ENCODE measurements around the gene CRIP2. TPM values are rescaled to one million over a fixed set of nuclear protein-coding genes. Genes with fewer than 3 reads are reported as not detected.

Gene CRIP2
- total and polyA plus RNA-seq, 2 of the 13 experiments (the other 11 are each of a cell fraction or from before 2014, with no cell fraction given): 31.6 to 37.9 TPM

GRCh38 chr14:105465209-105466031, 9.2 kb upstream of the CRIP2 start:
- intact Hi-C loops (cut with micrococcal nuclease; ENCODE audit: unreplicated experiment) (no loop called here), in situ Hi-C loops (cut with HindIII; ENCODE audit: extremely low pct_ligation_motif_present, low pct_unique_long_range_greater_than_20kb) (no loop called here)
- peaks cover 18 to 39% of the 10 kb centered on the region in 2 experiments; a peak in 4 of 5 replicates for H3K36me3 ChIP-seq (replicated peaks in 1 of 2; ENCODE audit: control insufficient read depth in 1 of 2, insufficient read depth in 2 of 2, low read length in 2 of 2)
- no peak overlapping the region for H3K9ac ChIP-seq (ENCODE audit: insufficient read depth, low read depth, low read length)
- no peak overlapping the region for H3K4me3 ChIP-seq (replicated peaks in 1 of 3; ENCODE audit: insufficient read depth in 1 of 3, low read depth in 2 of 3, low read length in 3 of 3)
- H3K27me3 ChIP-seq (ENCODE audit: control insufficient read depth in 1 of 2, insufficient read depth in 2 of 2, low read length in 2 of 2): no peaks in the 10 kb centered on the region
- ChIA-PET CTCF (ENCODE audit: low intra/inter-chr PET ratio, low total read pairs) (no interaction called here), POLR2A (no interaction called here)
- no peak overlapping the region for H3K27ac ChIP-seq (ENCODE audit: extremely low read length, insufficient read depth, low read length)
- H3K4me2 ChIP-seq (ENCODE audit: low read depth, low read length): no peak overlapping the region
- BruUV-seq (replicated peaks): no TSS peak
- DNase-seq (ENCODE audit: low spot score) (no peak), ATAC-seq (no peak), FAIRE-seq (no peak)
- TF ChIP-seq RBM22 (optimal IDR thresholded peaks at IDR 0.05; ENCODE audit: low read length) (peak; percentile 46), AGO2 (optimal IDR thresholded peaks at IDR 0.05; ENCODE audit: low read depth, low read length) (peak; percentile 66), ZNF556 (CRISPR knock-in tag; IDR thresholded peaks at IDR 0.05; ENCODE audit: borderline replicate concordance) (no peak)
- H3K79me2 ChIP-seq (ENCODE audit: insufficient read depth, low read length): no peaks in the 10 kb centered on the region
- H3K4me1 ChIP-seq (ENCODE audit: insufficient read depth, low read length): no peaks in the 10 kb centered on the region
- H3K9me3 ChIP-seq (ENCODE audit: low read length): no peaks in the 10 kb centered on the region
- H4K20me1 ChIP-seq (ENCODE audit: insufficient read depth, low read length): no peaks in the 10 kb centered on the region
- WGBS (ENCODE audit: low lambda C conversion rate): 80% methylated on average over 1 of the region's 20 CpGs
- H2AFZ ChIP-seq (ENCODE audit: low read length): no peak overlapping the region

GRCh38 chr14:105466531-105467248, 7.9 kb upstream of the CRIP2 start:
- no peak overlapping the region for H3K4me2 ChIP-seq (ENCODE audit: low read depth, low read length)
- ChIA-PET POLR2A (no interaction called here), CTCF (ENCODE audit: low intra/inter-chr PET ratio, low total read pairs) (no interaction called here)
- ATAC-seq (no peak), DNase-seq (ENCODE audit: low spot score) (no peak), FAIRE-seq (no peak)
- H4K20me1 ChIP-seq (ENCODE audit: insufficient read depth, low read length): no peaks in the 10 kb centered on the region
- intact Hi-C loops (cut with micrococcal nuclease; ENCODE audit: unreplicated experiment) (no loop called here), in situ Hi-C loops (cut with HindIII; ENCODE audit: extremely low pct_ligation_motif_present, low pct_unique_long_range_greater_than_20kb) (no loop called here)
- WGBS (ENCODE audit: low lambda C conversion rate): 95% methylated on average over 33 of the region's 53 CpGs
- H3K9ac ChIP-seq (ENCODE audit: insufficient read depth, low read depth, low read length): no peak overlapping the region
- no peaks in the 10 kb centered on the region for H3K9me3 ChIP-seq (ENCODE audit: low read length)
- H2AFZ ChIP-seq (ENCODE audit: low read length): no peak overlapping the region
- no peak overlapping the region for H3K4me3 ChIP-seq (replicated peaks in 1 of 3; ENCODE audit: insufficient read depth in 1 of 3, low read depth in 2 of 3, low read length in 3 of 3)
- no peaks in the 10 kb centered on the region for H3K79me2 ChIP-seq (ENCODE audit: insufficient read depth, low read length)
- BruUV-seq (replicated peaks): no TSS peak
- no peaks in the 10 kb centered on the region for H3K4me1 ChIP-seq (ENCODE audit: insufficient read depth, low read length)
- H3K27me3 ChIP-seq (ENCODE audit: control insufficient read depth in 1 of 2, insufficient read depth in 2 of 2, low read length in 2 of 2): no peaks in the 10 kb centered on the region
- H3K36me3 ChIP-seq (replicated peaks in 1 of 2; ENCODE audit: control insufficient read depth in 1 of 2, insufficient read depth in 2 of 2, low read length in 2 of 2): peaks cover 14 to 30% of the 10 kb centered on the region in 2 experiments; a peak in 4 of 5 replicates
- no peak overlapping the region for H3K27ac ChIP-seq (ENCODE audit: extremely low read length, insufficient read depth, low read length)
- TF ChIP-seq AGO2 (optimal IDR thresholded peaks at IDR 0.05; ENCODE audit: low read depth, low read length): peak; percentile 72
- TF ChIP-seq RBFOX2 (IDR thresholded peaks at IDR 0.05; ENCODE audit: low read depth, low read length): 0 out of 2 replicates have a peak, but pooled peaks have one; percentile 26
- no peak for TF ChIP-seq YEATS2 (CRISPR knock-in tag; IDR thresholded peaks at IDR 0.05; ENCODE audit: borderline replicate concordance)

Measured in HepG2 (cell line).